ENCODE data around the gene RASL11A. TPM values are rescaled to one million over a fixed set of nuclear protein-coding genes. Genes with fewer than 3 reads are reported as not detected.
"Not testable (repeated sequence)": the region's sequence is repeated elsewhere in the genome, so short reads cannot be mapped to it uniquely, and the experiment has no call there.

Gene RASL11A
- total RNA-seq, 1 donor from 2014 or later = 1.3 TPM

- DNase-seq (ENCODE audit: low spot score) = no peak
- no peak overlapping the region for H3K27ac Mint-ChIP-seq
- peaks cover 17% of the 10 kb centered on the region for H3K4me1 Mint-ChIP-seq (ENCODE audit: low read depth)
- no peak overlapping the region for H3K4me3 Mint-ChIP-seq (ENCODE audit: low read depth)
- H3K27me3 Mint-ChIP-seq (ENCODE audit: low read depth) = no peaks in the 10 kb centered on the region
- H3K36me3 Mint-ChIP-seq (ENCODE audit: low read depth) = no peaks in the 10 kb centered on the region
- intact Hi-C loops (cut with micrococcal nuclease) = no loop called here
- no peaks in the 10 kb centered on the region for H3K9me3 Mint-ChIP-seq
Observed at GRCh38 chr13:27293076-27293691, 22.6 kb downstream of the RASL11A start.

GRCh38 chr13:27293873-27294515 is 23.4 kb downstream of the RASL11A start:
- Mint-ChIP-seq H3K27me3 (ENCODE audit: low read depth) (no peaks in the 10 kb centered on the region), H3K4me1 (ENCODE audit: low read depth) (peaks cover 17% of the 10 kb centered on the region), H3K4me3 (ENCODE audit: low read depth) (no peak overlapping the region), H3K36me3 (ENCODE audit: low read depth) (no peaks in the 10 kb centered on the region), H3K9me3 (no peaks in the 10 kb centered on the region), H3K27ac (no peak overlapping the region)
- DNase-seq (ENCODE audit: low spot score) = no peak
- intact Hi-C loops (cut with micrococcal nuclease) = no loop called here

- intact Hi-C loops (cut with micrococcal nuclease) = no loop called here
- no peaks in the 10 kb centered on the region for H3K27me3 Mint-ChIP-seq (ENCODE audit: low read depth)
- DNase-seq (ENCODE audit: low spot score) = no peak
Observed at GRCh38 chr13:27295096-27295495, 24.5 kb downstream of the RASL11A start.

GRCh38 chr13:27295660-27296059 is 25.0 kb downstream of the RASL11A start:
- intact Hi-C loops (cut with micrococcal nuclease) = no loop called here
- no peak for DNase-seq (ENCODE audit: low spot score)
- Mint-ChIP-seq H3K4me1 (ENCODE audit: low read depth) (peaks cover 17% of the 10 kb centered on the region), H3K4me3 (ENCODE audit: low read depth) (no peak overlapping the region), H3K27ac (no peak overlapping the region), H3K9me3 (no peaks in the 10 kb centered on the region), H3K36me3 (ENCODE audit: low read depth) (no peaks in the 10 kb centered on the region), H3K27me3 (ENCODE audit: low read depth) (no peaks in the 10 kb centered on the region)

More at GRCh38 chr13:27295096-27295495, 24.5 kb downstream of the RASL11A start:
- H3K4me1 Mint-ChIP-seq (ENCODE audit: low read depth) = peaks cover 17% of the 10 kb centered on the region
- no peaks in the 10 kb centered on the region for H3K9me3 Mint-ChIP-seq
- no peaks in the 10 kb centered on the region for H3K36me3 Mint-ChIP-seq (ENCODE audit: low read depth)
- no peak overlapping the region for H3K27ac Mint-ChIP-seq
- no peak overlapping the region for H3K4me3 Mint-ChIP-seq (ENCODE audit: low read depth)

- H3K27ac Mint-ChIP-seq = no peak overlapping the region
- intact Hi-C loops (cut with micrococcal nuclease) = no loop called here
- H3K9me3 Mint-ChIP-seq = no peaks in the 10 kb centered on the region
- H3K27me3 Mint-ChIP-seq (ENCODE audit: low read depth) = no peaks in the 10 kb centered on the region
- DNase-seq (ENCODE audit: low spot score) = no peak
- H3K4me1 Mint-ChIP-seq (ENCODE audit: low read depth) = peaks cover 17% of the 10 kb centered on the region
- no peaks in the 10 kb centered on the region for H3K36me3 Mint-ChIP-seq (ENCODE audit: low read depth)
- no peak overlapping the region for H3K4me3 Mint-ChIP-seq (ENCODE audit: low read depth)
Observed at GRCh38 chr13:27296496-27296895, 25.9 kb downstream of the RASL11A start.

GRCh38 chr13:27298849-27299248 is 28.2 kb downstream of the RASL11A start:
- intact Hi-C loops (cut with micrococcal nuclease) = no loop called here
- no peak for DNase-seq (ENCODE audit: low spot score)
- Mint-ChIP-seq H3K27me3 (ENCODE audit: low read depth) (no peaks in the 10 kb centered on the region), H3K9me3 (no peaks in the 10 kb centered on the region), H3K27ac (no peak overlapping the region), H3K4me3 (ENCODE audit: low read depth) (no peak overlapping the region), H3K4me1 (ENCODE audit: low read depth) (peaks cover 7% of the 10 kb centered on the region), H3K36me3 (ENCODE audit: low read depth) (no peaks in the 10 kb centered on the region)

GRCh38 chr13:27300406-27300805 is 29.8 kb downstream of the RASL11A start:
- intact Hi-C loops (cut with micrococcal nuclease); H3K4me3 Mint-ChIP-seq (ENCODE audit: low read depth); H3K27ac Mint-ChIP-seq; H3K4me1 Mint-ChIP-seq (ENCODE audit: low read depth); H3K27me3 Mint-ChIP-seq (ENCODE audit: low read depth); H3K9me3 Mint-ChIP-seq; H3K36me3 Mint-ChIP-seq (ENCODE audit: low read depth); DNase-seq (ENCODE audit: low spot score): not testable (repeated sequence)

GRCh38 chr13:27300941-27301586 is 30.4 kb downstream of the RASL11A start:
- no peak overlapping the region for H3K4me3 Mint-ChIP-seq (ENCODE audit: low read depth)
- no peak for DNase-seq (ENCODE audit: low spot score)
- H3K36me3 Mint-ChIP-seq (ENCODE audit: low read depth) = no peaks in the 10 kb centered on the region
- H3K9me3 Mint-ChIP-seq = no peaks in the 10 kb centered on the region
- intact Hi-C loops (cut with micrococcal nuclease) = no loop called here
- peaks cover 1% of the 10 kb centered on the region for H3K4me1 Mint-ChIP-seq (ENCODE audit: low read depth)
- no peaks in the 10 kb centered on the region for H3K27me3 Mint-ChIP-seq (ENCODE audit: low read depth)
- no peak overlapping the region for H3K27ac Mint-ChIP-seq

- Mint-ChIP-seq H3K27me3 (ENCODE audit: low read depth) (no peaks in the 10 kb centered on the region), H3K27ac (no peak overlapping the region), H3K4me3 (ENCODE audit: low read depth) (no peak overlapping the region), H3K36me3 (ENCODE audit: low read depth) (no peaks in the 10 kb centered on the region), H3K4me1 (ENCODE audit: low read depth) (peaks cover 5% of the 10 kb centered on the region), H3K9me3 (no peaks in the 10 kb centered on the region)
- no peak for DNase-seq (ENCODE audit: low spot score)
- intact Hi-C loops (cut with micrococcal nuclease) = no loop called here
Observed at GRCh38 chr13:27302643-27303262, 32.1 kb downstream of the RASL11A start.

GRCh38 chr13:27304099-27304498 is 33.5 kb downstream of the RASL11A start:
- Mint-ChIP-seq H3K27me3 (ENCODE audit: low read depth) (no peaks in the 10 kb centered on the region), H3K4me1 (ENCODE audit: low read depth) (peaks cover 5% of the 10 kb centered on the region), H3K4me3 (ENCODE audit: low read depth) (no peak overlapping the region), H3K27ac (no peak overlapping the region), H3K36me3 (ENCODE audit: low read depth) (no peaks in the 10 kb centered on the region), H3K9me3 (no peaks in the 10 kb centered on the region)
- intact Hi-C loops (cut with micrococcal nuclease) = no loop called here
- DNase-seq (ENCODE audit: low spot score) = no peak

GRCh38 chr13:27304611-27305010 is 34.0 kb downstream of the RASL11A start:
- Mint-ChIP-seq H3K36me3 (ENCODE audit: low read depth) (no peaks in the 10 kb centered on the region), H3K27me3 (ENCODE audit: low read depth) (no peaks in the 10 kb centered on the region), H3K27ac (no peak overlapping the region), H3K4me3 (ENCODE audit: low read depth) (no peak overlapping the region), H3K4me1 (ENCODE audit: low read depth) (peaks cover 5% of the 10 kb centered on the region), H3K9me3 (no peaks in the 10 kb centered on the region)
- intact Hi-C loops (cut with micrococcal nuclease) = no loop called here
- no peak for DNase-seq (ENCODE audit: low spot score)

- intact Hi-C loops (cut with micrococcal nuclease) = no loop called here
- Mint-ChIP-seq H3K4me1 (ENCODE audit: low read depth) (peaks cover 5% of the 10 kb centered on the region), H3K36me3 (ENCODE audit: low read depth) (no peaks in the 10 kb centered on the region), H3K4me3 (ENCODE audit: low read depth) (no peak overlapping the region), H3K9me3 (no peaks in the 10 kb centered on the region), H3K27me3 (ENCODE audit: low read depth) (no peaks in the 10 kb centered on the region), H3K27ac (no peak overlapping the region)
- DNase-seq (ENCODE audit: low spot score) = no peak
Observed at GRCh38 chr13:27306364-27306763, 35.7 kb downstream of the RASL11A start.

GRCh38 chr13:27308941-27309340 is 38.3 kb downstream of the RASL11A start:
- Mint-ChIP-seq H3K4me1 (ENCODE audit: low read depth) (peaks cover 5% of the 10 kb centered on the region), H3K9me3 (no peaks in the 10 kb centered on the region), H3K27me3 (ENCODE audit: low read depth) (peaks cover 7% of the 10 kb centered on the region), H3K4me3 (ENCODE audit: low read depth) (no peak overlapping the region), H3K27ac (no peak overlapping the region), H3K36me3 (ENCODE audit: low read depth) (no peaks in the 10 kb centered on the region)
- DNase-seq (ENCODE audit: low spot score) = no peak
- intact Hi-C loops (cut with micrococcal nuclease) = no loop called here
